Measurements from ENCODE around the gene SLC35E4. TPM values are rescaled to one million over a fixed set of nuclear protein-coding genes. Genes with fewer than 3 reads are reported as not detected.

The SLC35E4 gene
- total and polyA plus RNA-seq, 9 of the 15 experiments (the other 6 are each of a cell fraction or from before 2014, with no cell fraction given), result 0.06 to 2.3 (median 0.86) TPM; not detected in 1

DNA sequence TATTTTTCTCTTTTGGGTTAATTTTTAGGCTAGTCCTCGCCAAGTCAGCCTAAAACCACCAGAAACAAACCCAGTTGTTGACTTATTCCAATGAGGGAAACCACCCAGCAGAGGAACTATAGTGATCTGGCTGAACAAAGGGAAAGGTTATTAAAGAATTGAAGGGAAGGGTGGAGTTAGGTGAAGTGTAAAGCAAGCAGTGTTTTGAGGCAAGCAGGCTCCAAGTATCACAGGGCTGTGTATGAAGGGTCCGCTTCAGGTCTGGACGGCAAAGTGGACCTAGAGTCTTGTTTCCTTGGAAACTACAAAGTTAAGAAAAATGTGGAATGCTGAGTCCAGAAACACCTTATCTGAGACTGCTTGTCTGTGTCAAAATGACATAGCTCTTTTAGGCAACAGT lies 31.8 kb upstream of the SLC35E4 start:
- no peak overlapping the region for H3K27ac ChIP-seq (ENCODE audit: extremely low read depth, low read depth, low read length)
- no peaks in the 10 kb centered on the region for H3K79me2 ChIP-seq (ENCODE audit: control insufficient read depth, insufficient read depth, low read length)
- H4K20me1 ChIP-seq (replicated peaks; ENCODE audit: control insufficient read depth, insufficient read depth, low read length), result no peaks in the 10 kb centered on the region
- intact Hi-C loops (cut with micrococcal nuclease) (no loop called here), in situ Hi-C loops (cut with MboI) (loop anchor here (10.0 kb wide), 1 partner anchor 319 kb away; the partner anchor contains the start of gene CASTOR1)
- POLR2A ChIA-PET, result interaction anchor here (1.2 kb wide), 1 partner anchor 10 kb away, joined by 4 read pairs; no protein-coding TSS in a partner anchor
- H2AFZ ChIP-seq (ENCODE audit: low read depth, low read length), result no peak overlapping the region
- no peak overlapping the region for H3K9ac ChIP-seq (ENCODE audit: insufficient read depth in 1 of 2, low read depth in 2 of 2, low read length in 2 of 2)
- no peaks in the 10 kb centered on the region for H3K36me3 ChIP-seq (ENCODE audit: control insufficient read depth, insufficient read depth, low read length)
- no peaks in the 10 kb centered on the region for H3K27me3 ChIP-seq (ENCODE audit: control insufficient read depth in 2 of 2, insufficient read depth in 2 of 2, low read length in 2 of 2)
- no TSS peak for BruUV-seq (replicated peaks)
- H3K9me3 ChIP-seq (replicated peaks; ENCODE audit: control insufficient read depth, insufficient read depth, low read depth, low read length), result no peaks in the 10 kb centered on the region
- H3K9me1 ChIP-seq (ENCODE audit: control insufficient read depth, insufficient read depth, low read length), result no peaks in the 10 kb centered on the region
- ATAC-seq (no peak), DNase-seq (ENCODE audit: extremely low read depth in 1 of 4, low spot score in 3 of 4) (no peak), FAIRE-seq (no peak)
- no peak overlapping the region for H3K4me3 ChIP-seq
- CTCF ChIA-PET (ENCODE audit: low intra/inter-chr PET ratio), result no interaction called here
- no peak overlapping the region; the same call in 1 of the 2 replicates for H3K4me2 ChIP-seq (ENCODE audit: insufficient read depth, low read length)
- H3K4me1 ChIP-seq (replicated peaks in 1 of 2; ENCODE audit: control insufficient read depth in 2 of 2, insufficient read depth in 2 of 2, low read length in 2 of 2), result peaks cover 18 to 29% of the 10 kb centered on the region in 2 experiments; a peak in 4 of 5 replicates
- 57% methylated on average over 3 of the region's 3 CpGs for WGBS (ENCODE audit: insufficient coverage, low coverage, missing lambda C conversion rate)
- TF ChIP-seq PHF21A (IDR thresholded peaks at IDR 0.05; ENCODE audit: borderline replicate concordance, low read depth) (no peak), ZFX (CRISPR knock-in tag; IDR thresholded peaks at IDR 0.05) (no peak), ZNF24 (IDR thresholded peaks at IDR 0.05) (no peak), CREBBP (IDR thresholded peaks at IDR 0.05; ENCODE audit: low read depth, low read length) (no peak), ADNP (tag; IDR thresholded peaks at IDR 0.05) (no peak), ZFP30 (CRISPR knock-in tag; IDR thresholded peaks at IDR 0.05; ENCODE audit: borderline replicate concordance) (no peak), GATAD2A (IDR thresholded peaks at IDR 0.05) (no peak), MAZ (CRISPR knock-in tag; conservative IDR thresholded peaks at IDR 0.05 in 1 of 2, IDR thresholded peaks at IDR 0.05 in 1 of 2) (no peak), ETV5 (CRISPR knock-in tag; IDR thresholded peaks at IDR 0.05; ENCODE audit: low read depth) (no peak), ZNF165 (CRISPR knock-in tag; IDR thresholded peaks at IDR 0.05; ENCODE audit: borderline replicate concordance) (no peak), TAF9B (IDR thresholded peaks at IDR 0.05; ENCODE audit: partially characterized antibody) (no peak), IRF2 (CRISPR knock-in tag; IDR thresholded peaks at IDR 0.05) (no peak)
- TF ChIP-seq, protein P1, sequence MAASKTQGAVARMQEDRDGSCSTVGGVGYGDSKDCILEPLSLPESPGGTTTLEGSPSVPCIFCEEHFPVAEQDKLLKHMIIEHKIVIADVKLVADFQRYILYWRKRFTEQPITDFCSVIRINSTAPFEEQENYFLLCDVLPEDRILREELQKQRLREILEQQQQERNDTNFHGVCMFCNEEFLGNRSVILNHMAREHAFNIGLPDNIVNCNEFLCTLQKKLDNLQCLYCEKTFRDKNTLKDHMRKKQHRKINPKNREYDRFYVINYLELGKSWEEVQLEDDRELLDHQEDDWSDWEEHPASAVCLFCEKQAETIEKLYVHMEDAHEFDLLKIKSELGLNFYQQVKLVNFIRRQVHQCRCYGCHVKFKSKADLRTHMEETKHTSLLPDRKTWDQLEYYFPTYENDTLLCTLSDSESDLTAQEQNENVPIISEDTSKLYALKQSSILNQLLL (CRISPR knock-in tag; IDR thresholded peaks at IDR 0.05; ENCODE audit: borderline replicate concordance), result no peak
- TF ChIP-seq, protein P2, sequence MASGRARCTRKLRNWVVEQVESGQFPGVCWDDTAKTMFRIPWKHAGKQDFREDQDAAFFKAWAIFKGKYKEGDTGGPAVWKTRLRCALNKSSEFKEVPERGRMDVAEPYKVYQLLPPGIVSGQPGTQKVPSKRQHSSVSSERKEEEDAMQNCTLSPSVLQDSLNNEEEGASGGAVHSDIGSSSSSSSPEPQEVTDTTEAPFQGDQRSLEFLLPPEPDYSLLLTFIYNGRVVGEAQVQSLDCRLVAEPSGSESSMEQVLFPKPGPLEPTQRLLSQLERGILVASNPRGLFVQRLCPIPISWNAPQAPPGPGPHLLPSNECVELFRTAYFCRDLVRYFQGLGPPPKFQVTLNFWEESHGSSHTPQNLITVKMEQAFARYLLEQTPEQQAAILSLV (tag; IDR thresholded peaks at IDR 0.05), result no peak
- TF ChIP-seq, protein P3, sequence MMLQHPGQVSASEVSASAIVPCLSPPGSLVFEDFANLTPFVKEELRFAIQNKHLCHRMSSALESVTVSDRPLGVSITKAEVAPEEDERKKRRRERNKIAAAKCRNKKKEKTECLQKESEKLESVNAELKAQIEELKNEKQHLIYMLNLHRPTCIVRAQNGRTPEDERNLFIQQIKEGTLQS (IDR thresholded peaks at IDR 0.05), result no peak
- TF ChIP-seq, protein P3 (CRISPR knock-in tag; conservative IDR thresholded peaks at IDR 0.05), result no peak
- TF ChIP-seq, protein P4, sequence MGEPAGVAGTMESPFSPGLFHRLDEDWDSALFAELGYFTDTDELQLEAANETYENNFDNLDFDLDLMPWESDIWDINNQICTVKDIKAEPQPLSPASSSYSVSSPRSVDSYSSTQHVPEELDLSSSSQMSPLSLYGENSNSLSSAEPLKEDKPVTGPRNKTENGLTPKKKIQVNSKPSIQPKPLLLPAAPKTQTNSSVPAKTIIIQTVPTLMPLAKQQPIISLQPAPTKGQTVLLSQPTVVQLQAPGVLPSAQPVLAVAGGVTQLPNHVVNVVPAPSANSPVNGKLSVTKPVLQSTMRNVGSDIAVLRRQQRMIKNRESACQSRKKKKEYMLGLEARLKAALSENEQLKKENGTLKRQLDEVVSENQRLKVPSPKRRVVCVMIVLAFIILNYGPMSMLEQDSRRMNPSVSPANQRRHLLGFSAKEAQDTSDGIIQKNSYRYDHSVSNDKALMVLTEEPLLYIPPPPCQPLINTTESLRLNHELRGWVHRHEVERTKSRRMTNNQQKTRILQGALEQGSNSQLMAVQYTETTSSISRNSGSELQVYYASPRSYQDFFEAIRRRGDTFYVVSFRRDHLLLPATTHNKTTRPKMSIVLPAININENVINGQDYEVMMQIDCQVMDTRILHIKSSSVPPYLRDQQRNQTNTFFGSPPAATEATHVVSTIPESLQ (CRISPR knock-in tag; IDR thresholded peaks at IDR 0.05), result no peak
- TF ChIP-seq, protein P5, sequence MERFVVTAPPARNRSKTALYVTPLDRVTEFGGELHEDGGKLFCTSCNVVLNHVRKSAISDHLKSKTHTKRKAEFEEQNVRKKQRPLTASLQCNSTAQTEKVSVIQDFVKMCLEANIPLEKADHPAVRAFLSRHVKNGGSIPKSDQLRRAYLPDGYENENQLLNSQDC (CRISPR knock-in tag; IDR thresholded peaks at IDR 0.05), result no peak
